GM19328 (cell line): ENCODE results near the gene KIF5B.
"Not testable (repeated sequence)": the region's sequence is repeated elsewhere in the genome, so short reads cannot be mapped to it uniquely, and the experiment has no call there.

Source experiments
- ATAC-seq: cut with Tn5 transposase; IDR thresholded peaks from one replicate; pipeline ENCODE4 v1.9.1; 2021; ENCODE audit warnings: mild to moderate bottlenecking, moderate library complexity; ENCODE audit not compliant: unreplicated experiment

KIF5B gene

DNA sequence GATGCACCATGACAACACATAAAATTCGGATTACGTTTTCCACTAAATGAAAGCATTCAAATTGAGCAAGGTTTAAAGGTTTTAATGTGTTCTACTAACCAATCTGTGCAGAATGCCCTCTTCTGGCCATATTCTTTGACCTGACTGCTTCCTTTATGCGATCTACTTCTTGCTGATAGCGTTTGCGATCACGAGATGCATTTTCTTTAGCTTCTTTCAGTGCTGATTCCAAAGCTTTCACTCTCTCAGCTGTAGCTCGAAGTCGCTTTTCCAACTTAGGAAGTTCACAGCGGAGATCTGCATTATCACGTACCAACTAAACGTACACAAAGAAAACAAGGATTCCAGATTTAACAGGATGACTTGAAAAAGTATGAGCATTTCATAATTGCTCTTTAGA lies 39.2 kb downstream of the KIF5B start:
- ATAC-seq = no peak

DNA sequence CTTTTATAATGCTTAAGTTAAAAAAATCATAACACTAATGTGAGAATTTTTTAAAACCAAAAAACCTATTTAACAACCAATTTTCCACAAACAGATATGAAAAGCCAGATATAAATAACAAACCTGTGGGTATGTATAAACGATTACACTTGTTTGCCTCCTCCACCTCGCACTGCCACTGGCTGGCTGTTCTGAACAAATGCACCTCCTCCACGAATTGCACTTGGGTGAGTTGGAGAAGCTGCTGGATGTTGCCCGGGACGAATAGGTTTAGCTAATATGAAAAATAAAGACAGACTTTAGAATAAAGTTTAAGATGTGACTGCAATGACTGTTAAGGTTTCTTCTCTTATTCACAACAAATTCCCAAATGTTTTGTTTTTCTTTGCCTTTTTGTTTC lies 40.8 kb downstream of the KIF5B start:
- ATAC-seq = no peak

DNA sequence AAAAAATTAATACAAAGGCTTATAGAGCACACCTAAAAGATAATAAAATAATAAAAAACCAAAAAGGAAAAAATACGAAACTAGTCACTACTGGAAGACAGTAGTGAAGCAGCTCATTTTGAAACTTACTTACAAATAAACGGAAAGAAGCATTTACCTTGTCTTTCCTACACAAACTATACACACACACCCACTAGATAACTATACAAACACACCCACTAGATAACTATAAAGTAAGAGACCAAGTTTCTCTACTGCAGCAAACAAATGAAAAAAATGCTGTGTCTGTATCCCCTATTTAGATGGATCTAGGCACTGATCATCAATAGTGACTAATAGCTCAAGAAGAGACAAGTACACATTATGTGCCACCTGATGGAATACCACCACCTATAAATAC lies 49.2 kb downstream of the KIF5B start:
- no peak for ATAC-seq

DNA sequence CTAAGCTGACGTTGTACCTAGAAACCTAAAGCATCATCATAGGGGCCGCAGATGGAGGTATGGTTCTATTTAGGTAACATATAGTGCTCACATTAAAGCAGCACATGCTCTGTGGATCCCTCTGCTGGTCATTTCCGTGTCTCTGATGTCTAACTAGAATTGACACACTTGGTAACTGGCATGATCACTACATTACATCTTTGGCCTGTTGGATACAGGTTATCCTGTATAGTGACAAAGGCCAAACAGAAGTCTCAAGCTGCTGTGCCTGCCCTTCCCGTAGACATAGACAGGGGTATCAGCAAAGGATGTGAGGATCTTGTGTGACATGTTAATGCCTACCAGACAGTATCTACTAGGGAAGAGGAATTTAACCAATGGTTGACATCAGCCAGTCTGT lies 51.2 kb downstream of the KIF5B start:
- ATAC-seq = peak; percentile 49

DNA sequence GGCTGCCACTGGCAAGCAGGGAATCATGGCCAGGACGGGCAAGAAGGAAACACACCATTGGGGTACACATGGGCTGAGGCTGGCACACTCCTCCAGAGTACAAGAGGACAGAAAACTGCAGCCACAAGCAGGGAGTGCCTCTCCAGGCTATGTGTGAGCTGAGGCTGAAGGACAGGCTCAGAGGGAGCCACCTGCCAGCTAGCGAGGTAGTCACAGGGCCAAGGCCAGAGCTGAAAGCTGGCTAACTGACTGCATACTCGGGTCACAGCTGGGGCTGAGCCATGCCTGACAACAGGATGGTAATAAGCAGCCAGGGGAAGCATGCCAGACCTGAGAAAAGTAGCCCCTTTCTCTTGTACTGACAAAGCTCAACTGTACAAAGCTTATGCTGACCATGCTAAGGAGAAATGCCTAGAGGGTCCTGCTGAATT lies 52.0 kb downstream of the KIF5B start:
- no peak for ATAC-seq

DNA sequence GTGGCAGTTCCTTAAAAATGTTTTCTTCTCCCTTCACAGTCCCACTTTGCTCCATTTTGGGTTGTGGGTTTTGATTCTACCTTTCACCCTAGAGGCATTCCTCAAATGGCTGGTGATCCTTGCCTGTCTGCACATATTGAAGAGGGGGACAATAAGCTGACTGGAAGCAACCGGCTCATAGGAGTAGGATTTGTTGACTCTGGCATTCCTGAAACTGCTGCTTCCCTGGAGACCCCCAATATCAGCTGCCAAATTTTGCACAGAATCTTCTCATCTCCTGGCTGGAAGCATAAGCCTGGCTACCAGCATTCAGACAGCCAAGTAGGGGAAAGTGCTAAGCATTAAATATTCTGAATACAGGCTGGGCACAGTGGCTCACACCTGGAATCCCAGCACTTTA lies 53.7 kb downstream of the KIF5B start:
- no peak for ATAC-seq

DNA sequence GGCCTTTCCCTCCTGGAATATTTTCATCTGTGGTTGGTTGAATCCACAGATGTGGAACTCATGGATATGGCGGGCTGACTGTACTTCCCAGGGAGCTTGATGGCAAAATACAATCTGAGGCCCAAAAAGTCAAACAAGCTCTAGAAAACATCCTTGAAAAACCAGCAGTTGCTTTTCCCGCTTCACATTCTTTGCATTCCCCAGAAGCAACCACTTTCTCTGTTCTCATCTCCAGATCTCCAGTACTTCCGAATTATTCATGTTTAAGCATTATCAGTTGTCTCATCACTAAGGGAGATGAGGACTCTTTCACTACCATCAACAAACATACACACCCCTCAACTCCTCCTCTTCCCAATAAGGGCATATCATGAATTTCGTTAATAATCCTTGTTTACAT lies 55.3 kb downstream of the KIF5B start:
- no peak for ATAC-seq

DNA sequence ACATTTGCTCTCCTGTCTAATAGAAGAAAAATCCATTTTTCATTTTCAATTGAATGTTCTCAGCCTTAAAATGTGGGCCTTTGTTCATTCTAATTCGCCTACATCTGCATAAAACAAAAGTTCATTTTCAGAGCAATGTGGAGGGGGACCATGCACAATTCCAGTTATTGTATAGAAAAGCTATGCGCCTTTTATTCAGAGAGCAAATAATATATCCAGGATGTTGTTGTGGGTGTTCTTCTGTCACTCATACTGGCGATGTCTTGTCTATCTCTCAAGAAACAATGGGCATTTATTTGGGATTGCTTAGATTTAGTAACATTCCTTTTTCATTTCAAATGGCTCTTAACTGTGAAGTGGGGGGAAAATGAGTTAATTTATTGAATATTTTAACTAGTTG lies 56.4 kb downstream of the KIF5B start:
- no peak for ATAC-seq

DNA sequence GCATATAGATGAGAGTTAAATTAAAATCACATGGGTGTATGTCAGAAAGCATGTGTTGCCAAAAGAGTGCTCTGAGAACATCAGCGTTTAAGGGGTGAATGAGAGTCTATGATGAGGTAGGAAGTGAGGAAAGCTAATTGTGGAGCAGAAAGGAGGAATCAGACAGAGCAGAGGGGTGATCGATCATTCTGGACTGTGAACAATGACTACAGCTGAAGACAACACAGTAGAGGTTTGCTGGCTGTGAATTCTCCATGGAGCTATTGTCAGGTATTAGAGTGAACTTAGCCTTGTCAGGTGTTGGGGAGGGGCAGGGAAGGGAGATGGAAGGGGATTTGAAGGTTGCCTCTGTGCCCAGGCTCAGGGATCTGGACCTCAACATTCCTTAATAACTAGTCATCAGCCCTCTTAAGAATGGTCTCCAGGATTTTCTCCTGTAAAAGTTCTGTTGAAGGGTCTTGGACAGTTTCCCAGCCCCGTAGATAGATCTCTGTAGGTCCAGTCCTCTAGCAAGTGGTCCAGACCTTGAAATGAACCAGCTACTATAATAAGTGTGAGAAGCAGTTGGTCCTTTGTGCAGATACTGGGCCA lies 57.1 kb downstream of the KIF5B start:
- no peak for ATAC-seq

DNA sequence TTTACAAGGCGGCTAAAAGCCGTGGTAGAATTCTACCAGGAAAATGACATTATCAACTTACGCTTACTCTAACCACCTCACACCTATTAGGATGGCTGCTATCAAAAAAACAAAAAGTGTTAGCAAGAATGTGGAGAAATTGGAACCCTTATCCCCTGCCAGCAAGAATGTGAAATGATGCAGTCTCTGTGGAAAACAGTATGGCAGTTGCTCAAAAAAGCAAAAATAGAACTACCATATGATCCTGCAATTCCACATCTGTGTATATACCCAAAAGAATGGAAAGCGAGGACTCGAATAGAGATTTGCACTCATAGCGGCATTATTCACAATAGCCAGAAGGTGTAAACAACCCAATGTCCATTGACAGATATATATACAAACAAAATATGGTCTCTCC lies 61.3 kb downstream of the KIF5B start:
- no peak for ATAC-seq

DNA sequence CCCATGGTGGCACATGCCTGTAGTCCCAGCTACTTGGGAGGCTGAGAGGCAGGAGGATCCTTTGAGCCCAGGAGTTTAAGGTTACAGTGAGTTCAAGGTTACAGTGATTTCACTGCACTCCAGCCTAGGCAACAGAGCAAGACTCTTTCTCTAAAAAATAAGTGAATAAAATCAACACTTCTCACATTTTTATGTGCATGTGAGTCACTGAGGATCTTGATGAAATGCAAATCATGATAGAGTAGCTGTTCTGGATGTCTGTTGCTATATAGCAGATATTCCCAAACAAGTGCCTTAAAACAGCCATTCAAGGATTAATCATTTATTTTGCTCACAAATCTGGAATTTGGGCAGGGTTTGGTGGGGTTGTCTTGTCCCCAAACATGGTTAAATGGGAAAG lies 65.3 kb downstream of the KIF5B start:
- no peak for ATAC-seq

DNA sequence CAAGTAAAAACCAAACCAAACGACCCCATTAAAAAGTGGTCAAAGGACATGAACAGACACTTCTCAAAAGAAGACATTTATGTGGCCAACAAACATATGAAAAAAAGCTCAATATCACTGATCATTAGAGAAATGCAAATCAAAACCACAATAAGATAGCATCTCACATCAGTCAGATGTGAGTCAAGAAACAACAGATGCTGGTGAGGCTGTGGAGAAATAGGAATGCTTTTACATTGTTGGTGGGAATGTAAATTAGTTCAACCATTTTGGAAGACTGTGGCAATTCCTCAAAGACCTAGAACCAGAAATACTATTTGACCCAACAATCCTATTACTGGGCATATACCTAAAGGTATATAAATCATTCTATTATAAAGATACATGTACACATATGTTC lies 68.4 kb downstream of the KIF5B start:
- not testable (repeated sequence) for ATAC-seq

DNA sequence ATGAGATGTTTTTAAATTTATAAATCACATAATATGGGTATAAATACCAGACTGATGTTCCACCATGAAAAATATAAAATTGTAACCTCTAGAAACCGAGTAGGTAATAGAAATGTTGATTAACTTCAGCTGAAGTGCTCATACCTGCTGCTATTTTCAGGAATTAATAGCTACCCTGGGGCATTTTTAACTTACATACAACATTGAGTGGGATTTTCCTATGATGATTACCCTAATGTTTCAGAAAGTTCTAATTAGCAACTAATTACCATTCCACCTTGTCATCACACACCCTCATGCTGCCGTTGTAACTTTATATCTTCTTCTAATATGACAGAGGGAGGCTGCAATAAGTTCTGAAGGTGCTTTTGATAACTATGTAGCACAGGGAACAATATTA lies 74.1 kb downstream of the KIF5B start:
- ATAC-seq = no peak

DNA sequence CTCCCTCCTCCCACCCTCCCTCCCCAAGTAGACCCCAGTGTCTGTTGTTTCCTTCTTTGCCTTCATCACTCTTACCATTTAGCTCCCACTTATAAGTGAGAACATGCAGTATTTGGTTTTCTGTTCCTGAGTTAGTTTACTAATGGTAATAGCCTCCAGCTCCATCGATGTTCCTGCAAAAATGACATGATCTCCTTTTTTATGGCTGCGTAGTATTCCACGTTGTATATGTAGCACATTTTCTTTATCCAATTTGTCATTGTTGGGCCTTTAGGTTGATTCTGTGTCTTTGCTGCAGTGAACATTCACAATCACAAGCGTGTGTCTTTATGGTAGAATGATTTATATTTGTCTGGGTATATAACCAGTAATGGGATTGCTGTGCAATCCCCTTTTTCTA lies 75.8 kb downstream of the KIF5B start:
- no peak for ATAC-seq

DNA sequence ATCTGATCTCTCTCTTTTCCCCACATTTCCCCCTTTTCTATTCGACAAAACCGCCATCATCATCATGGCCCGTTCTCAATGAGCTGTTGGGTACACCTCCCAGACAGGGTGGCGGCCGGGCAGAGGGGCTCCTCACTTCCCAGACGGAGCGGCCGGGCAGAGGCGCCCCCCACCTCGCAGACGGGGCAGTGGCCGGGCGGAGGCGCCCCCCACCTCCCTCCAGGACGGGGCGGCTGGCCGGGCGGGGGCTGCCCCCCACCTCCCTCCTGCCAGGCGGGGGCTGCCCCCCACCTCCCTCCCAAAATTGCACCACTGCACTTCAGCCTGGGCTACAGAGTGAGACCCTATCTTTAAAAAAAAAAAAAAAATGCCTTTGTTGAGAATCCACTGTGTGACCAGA lies 77.2 kb downstream of the KIF5B start:
- ATAC-seq = not testable (repeated sequence)

DNA sequence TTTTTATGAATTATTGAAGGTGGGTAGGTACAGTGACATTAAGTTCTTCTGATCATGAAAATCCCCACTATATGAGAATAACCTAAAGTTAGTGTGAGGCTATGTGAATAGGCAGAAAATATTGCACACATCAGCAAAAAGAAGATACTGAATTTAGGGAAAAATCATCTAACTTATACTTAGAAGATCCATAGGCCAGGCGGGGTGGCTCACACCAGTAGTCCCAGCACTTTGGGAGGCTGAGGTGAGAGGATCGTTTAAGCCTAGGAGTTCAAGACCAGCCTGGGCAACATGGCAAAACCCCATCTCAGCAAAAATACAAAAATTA lies 78.1 kb downstream of the KIF5B start:
- ATAC-seq = no peak

DNA sequence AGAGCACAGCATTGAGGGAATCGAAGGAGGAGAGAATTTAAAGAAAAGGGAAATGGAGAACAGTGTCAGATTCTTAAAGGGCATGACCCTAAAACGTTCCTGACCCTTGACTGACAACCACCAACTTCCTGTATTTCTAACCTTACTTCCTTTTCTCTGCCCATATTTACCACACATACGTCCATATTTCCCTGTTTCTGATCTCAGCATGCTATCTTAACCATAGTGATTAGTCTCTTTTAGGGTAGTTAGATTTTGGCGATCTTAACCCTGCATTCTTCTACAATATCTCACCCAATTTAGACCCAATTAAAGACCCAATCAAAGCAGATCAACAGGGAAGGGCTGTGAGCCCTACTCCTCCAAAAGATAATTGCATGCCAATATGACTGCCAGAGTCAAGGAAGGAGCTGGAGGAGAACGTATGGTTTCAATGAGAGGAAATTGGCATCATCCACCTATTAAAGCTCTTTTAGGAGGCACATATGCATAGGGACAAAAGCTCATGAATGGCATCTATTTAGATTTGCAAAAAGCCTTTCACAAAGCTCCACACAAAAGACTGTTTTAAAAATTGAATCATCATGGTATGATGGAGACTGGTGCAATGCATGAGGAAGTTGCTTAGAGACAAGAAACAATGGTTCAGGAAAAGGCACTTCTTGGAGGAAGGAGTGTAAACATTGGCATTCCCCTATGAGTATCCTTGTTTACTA lies 78.6 kb downstream of the KIF5B start:
- no peak for ATAC-seq

DNA sequence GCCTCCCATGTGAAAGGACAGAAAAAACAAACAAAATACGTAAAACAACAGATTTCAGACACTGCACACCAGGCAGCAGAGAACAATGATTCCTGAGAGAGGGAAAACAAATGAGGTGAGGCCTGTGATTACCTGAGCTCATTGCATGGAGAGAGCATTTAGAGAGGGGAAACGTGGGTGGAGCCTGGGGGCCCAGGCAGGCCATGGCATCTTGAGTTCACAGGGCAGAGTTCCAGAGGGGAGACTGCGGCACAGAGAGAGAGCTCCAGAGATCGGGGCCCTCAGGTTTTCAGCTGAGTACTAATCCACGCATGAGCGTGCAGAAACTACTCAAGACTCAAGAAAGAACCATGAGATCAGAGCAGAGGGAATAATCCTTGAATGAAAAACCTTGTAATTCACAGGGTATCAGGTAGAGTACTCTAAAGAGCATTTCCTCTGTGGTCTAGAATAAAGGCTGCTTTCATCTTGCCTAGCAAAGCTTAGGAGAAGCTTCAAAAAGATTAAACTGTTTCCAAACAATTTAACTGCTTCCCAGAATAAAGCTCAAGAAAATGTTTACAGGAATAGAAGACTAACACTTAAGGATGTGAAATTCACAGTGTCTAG lies 81.0 kb downstream of the KIF5B start:
- ATAC-seq = no peak

DNA sequence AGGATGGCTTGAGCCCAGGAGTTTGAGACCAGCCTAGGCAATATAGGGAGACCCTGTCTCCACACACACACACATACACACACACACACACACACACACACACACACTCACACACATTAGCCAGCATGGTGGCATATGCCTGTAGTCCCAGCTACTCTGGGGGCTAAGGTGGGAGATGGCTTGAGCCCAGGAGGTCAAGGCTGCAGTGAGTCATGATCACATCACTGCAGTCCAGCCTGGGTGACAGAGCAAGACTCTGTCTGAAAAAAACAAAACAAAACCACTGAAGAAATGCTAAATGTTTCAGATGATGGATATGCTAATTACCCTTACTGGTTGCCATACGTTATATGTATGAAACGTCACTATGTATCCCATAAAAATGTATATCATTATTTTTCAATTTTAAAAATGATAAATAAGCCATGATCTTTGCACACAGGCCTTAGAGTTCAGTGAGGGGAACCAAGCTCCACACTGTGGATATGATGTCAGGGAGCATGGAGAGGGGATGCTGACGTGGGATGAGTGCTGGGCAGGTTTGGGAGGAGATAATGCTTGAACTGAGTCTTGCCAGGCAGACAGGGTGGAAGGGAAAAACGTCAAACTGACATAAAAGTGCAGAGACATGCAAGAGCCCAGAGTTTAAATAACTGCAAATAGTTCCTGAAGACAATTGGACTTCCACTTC lies 81.6 kb downstream of the KIF5B start:
- ATAC-seq = no peak

DNA sequence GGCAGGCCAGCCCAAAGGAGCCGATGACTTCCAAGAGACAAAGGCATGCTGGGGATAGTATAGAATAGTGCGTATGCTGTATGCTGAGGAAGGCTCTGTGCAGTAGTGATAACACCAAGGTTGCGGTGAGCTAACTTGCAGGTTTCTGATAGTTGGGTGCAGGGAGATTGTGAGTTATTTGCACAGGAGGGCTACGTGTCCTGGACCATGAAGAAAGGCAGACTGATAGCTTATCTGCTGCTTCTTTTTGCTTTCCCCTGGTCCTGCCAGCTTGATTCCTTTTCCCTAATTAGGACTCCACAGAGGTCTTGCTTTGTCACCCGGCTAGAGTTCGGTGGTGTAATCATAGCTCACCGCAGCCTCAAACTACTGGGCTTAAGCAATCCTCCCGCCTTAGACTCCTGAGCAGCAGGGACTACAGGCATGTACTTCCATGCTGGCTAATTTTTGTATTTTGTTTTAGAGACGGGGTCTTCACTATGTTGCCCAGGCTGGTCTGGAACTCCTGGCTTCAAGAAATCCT lies 83.6 kb downstream of the KIF5B start:
- no peak for ATAC-seq

DNA sequence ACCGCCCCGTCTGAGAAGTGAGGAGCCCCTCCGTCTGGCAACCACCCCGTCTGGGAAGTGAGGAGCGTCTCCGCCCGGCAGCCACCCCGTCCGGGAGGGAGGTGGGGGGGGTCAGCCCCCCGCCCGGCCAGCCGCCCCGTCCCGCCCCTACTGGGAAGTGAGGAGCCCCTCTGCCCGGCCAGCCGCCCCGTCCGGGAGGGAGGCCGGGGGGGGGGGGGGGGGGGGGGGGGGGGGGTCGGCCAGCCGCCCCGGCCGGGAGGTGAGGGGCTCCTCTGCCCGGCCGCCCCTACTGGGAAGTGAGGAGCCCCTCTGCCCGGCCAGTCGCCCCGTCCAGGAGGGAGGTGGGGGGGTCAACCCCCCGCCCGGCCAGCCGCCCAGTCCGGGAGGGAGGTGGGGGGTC lies 86.4 kb downstream of the KIF5B start:
- ATAC-seq = not testable (repeated sequence)

DNA sequence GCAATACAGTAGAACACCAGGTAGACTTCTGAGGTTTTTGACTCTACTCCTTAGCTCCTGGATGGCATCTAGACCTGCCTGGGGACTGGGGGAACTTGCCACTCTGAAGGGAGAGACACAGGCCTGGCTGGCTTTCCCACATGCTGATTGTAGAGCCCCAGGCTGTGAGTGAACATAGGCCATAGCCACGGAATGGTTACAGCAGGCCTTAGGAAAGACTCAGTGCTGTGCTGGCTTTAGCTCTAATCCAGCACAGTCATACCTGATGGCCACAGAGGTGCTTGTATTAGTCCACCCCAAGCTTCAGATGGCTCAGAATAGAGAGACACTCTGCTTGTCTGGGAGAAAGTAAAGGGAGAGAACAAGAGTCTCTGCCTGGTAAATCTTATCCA lies 92.6 kb downstream of the KIF5B start:
- ATAC-seq = no peak
